Measurements from ENCODE around the gene SERTAD1.

Gene SERTAD1, protein sequence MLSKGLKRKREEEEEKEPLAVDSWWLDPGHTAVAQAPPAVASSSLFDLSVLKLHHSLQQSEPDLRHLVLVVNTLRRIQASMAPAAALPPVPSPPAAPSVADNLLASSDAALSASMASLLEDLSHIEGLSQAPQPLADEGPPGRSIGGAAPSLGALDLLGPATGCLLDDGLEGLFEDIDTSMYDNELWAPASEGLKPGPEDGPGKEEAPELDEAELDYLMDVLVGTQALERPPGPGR

DNA sequence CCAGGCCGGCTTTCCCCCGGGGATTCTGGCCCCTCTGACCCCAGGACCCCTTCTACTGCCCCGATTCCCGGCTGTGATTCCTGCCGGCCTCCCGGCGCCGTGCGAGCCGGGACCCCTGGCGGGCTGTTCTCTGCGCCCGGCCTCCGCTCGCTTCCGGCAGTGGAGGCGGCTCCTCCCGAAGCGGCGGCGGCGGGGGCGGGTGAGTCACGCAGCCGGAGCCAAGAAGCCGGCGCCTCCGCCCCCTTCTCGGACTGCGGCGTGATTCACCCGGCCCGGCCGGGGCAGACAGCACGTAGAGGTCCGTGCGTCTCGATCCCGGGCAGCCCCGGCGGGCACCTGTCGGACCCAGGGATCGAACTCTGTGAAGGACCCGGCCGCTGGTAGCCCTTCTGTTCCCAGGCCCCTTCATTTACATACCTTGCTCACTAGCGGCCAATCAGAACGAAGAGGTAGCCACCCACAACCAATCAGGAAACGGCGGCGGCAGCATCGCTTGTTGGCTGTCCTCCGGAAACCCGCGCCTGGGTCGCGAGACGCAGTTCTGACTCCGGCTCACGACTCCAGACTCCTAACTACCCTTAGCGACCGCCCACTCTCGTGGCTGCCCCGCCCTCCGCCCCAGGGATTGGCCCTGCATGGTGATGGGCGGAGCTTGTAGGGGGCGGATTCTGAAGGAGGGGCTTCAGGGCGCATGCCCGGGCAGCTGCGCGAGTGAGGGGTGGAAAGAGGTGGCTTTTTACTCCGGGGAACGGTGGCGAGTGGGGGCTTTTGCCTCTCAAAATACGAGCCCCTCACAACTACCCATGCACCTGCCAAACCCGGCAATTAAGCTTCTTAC lies at the start of gene SERTAD1:
Gene SERTAD1 (minus strand): TSS at position 543 of the 838 bp plus-strand sequence. CDS start 2,446 bp downstream, outside the sequence.
- H3K4me1 ChIP-seq (ENCODE audit: control insufficient read depth, insufficient read depth, low read length) = peaks cover 25% of the 10 kb centered on the region
- H3K4me3 ChIP-seq (ENCODE audit: low read length) = peak within 1 kb of the TSS; percentile 95
- peak within 1 kb of the TSS; percentile 99 for H3K9ac ChIP-seq (ENCODE audit: low read length)
- H3K27me3 ChIP-seq (ENCODE audit: control insufficient read depth, insufficient read depth, low read length) = no peaks in the 10 kb centered on the region
- H3K9me3 ChIP-seq (ENCODE audit: control insufficient read depth, low read length) = no peaks in the 10 kb centered on the region
- no peaks in the 10 kb centered on the region for H3K36me3 ChIP-seq (ENCODE audit: control insufficient read depth, insufficient read depth, low read length)

DNA sequence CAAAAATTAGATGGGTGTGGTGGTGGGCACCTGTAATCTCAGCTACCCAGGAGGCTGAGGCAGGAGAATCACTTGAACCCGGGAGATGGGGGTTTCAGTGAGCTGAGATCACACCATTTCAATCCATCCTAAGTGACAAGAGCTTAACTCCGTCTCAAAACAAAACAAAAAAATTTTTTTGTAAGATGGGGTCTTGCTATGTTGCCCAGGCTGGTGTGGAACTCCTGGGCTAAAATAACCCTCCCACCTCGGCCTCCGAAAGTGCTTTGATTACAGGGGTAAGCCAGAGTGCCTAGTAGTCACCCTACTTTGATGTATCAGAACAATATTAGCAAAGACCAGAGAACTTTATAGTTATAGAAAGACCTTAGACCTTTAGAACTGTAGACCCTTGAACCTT lies 48.9 kb upstream of the SERTAD1 start:
- Histone ChIP-seq H3K9me3 (ENCODE audit: control insufficient read depth, low read length) (no peaks in the 10 kb centered on the region), H3K4me1 (ENCODE audit: control insufficient read depth, insufficient read depth, low read length) (no peaks in the 10 kb centered on the region), H3K27me3 (ENCODE audit: control insufficient read depth, insufficient read depth, low read length) (no peaks in the 10 kb centered on the region), H3K36me3 (ENCODE audit: control insufficient read depth, insufficient read depth, low read length) (no peaks in the 10 kb centered on the region), H3K4me3 (ENCODE audit: low read length) (no peak overlapping the region), H3K9ac (ENCODE audit: low read length) (no peak overlapping the region)

DNA sequence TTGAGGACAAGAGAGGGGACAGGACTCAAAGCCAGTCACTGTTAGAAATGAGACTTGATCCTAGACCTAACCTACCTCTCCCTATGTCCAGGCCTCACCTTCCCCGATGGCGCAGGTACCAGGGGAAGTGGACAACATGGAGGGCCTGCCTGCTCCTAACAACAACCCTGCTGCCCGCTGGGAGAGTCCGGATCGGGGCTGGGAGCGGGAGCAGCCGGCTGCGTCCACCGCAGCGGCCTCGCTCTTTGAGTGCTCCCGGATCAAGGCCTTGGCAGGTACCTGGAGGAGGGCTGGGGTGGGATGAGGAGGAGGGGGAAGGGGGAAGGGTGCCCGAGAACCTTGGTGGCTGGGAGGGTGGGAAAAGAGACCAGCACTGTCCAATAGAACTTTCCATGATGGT lies 46.7 kb upstream of the SERTAD1 start:
- Histone ChIP-seq H3K4me3 (ENCODE audit: low read length) (no peak overlapping the region), H3K4me1 (ENCODE audit: control insufficient read depth, insufficient read depth, low read length) (no peaks in the 10 kb centered on the region), H3K9me3 (ENCODE audit: control insufficient read depth, low read length) (no peaks in the 10 kb centered on the region), H3K27me3 (ENCODE audit: control insufficient read depth, insufficient read depth, low read length) (no peaks in the 10 kb centered on the region), H3K9ac (ENCODE audit: low read length) (no peak overlapping the region), H3K36me3 (ENCODE audit: control insufficient read depth, insufficient read depth, low read length) (no peaks in the 10 kb centered on the region)

- Histone ChIP-seq H3K27me3 (ENCODE audit: control insufficient read depth, insufficient read depth, low read length) (peaks cover 6% of the 10 kb centered on the region), H3K4me1 (ENCODE audit: control insufficient read depth, insufficient read depth, low read length) (peaks cover 7% of the 10 kb centered on the region), H3K4me3 (ENCODE audit: low read length) (no peak overlapping the region), H3K36me3 (ENCODE audit: control insufficient read depth, insufficient read depth, low read length) (no peaks in the 10 kb centered on the region), H3K9ac (ENCODE audit: low read length) (no peak overlapping the region), H3K9me3 (ENCODE audit: control insufficient read depth, low read length) (no peaks in the 10 kb centered on the region)
These were observed 45.3 kb upstream of the SERTAD1 start for GRCh38 chr19:40471111-40471510.

DNA sequence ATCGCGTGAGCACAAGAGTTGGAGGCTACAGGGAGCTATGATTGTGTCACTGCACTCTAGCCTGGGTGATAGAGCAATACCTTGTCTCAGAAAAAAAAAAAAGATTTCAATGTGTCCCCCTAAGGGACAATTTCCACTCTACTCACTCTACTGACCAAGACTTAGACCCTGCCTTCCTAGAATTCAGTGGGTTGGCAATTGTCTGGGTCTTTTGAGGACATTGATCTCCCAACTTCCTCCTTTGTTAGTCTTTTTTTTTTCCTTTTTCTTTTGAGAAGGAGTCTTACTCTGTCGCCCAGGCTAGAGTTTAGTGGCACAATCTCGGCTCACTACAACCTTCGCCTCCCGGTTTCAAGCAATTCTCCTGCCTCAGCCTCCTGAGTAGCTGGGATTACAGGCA lies 43.2 kb upstream of the SERTAD1 start:
- H3K27me3 ChIP-seq (ENCODE audit: control insufficient read depth, insufficient read depth, low read length) = peaks cover 6% of the 10 kb centered on the region
- no peaks in the 10 kb centered on the region for H3K9me3 ChIP-seq (ENCODE audit: control insufficient read depth, low read length)
- peaks cover 18% of the 10 kb centered on the region for H3K4me1 ChIP-seq (ENCODE audit: control insufficient read depth, insufficient read depth, low read length)
- H3K36me3 ChIP-seq (ENCODE audit: control insufficient read depth, insufficient read depth, low read length) = no peaks in the 10 kb centered on the region
- no peak overlapping the region for H3K9ac ChIP-seq (ENCODE audit: low read length)
- no peak overlapping the region for H3K4me3 ChIP-seq (ENCODE audit: low read length)

GRCh38 chr19:40466985-40467734 lies 41.4 kb upstream of the SERTAD1 start, which contains the start of gene SPTBN4:
Gene SPTBN4 (plus strand): TSS chr19:40467001. CDS start chr19:40472622, 5,621 bp downstream.
- peaks cover 6% of the 10 kb centered on the region for H3K27me3 ChIP-seq (ENCODE audit: control insufficient read depth, insufficient read depth, low read length)
- peaks cover 18% of the 10 kb centered on the region for H3K4me1 ChIP-seq (ENCODE audit: control insufficient read depth, insufficient read depth, low read length)
- H3K9ac ChIP-seq (ENCODE audit: low read length) = peak within 1 kb of the TSS; percentile 40
- H3K36me3 ChIP-seq (ENCODE audit: control insufficient read depth, insufficient read depth, low read length) = no peaks in the 10 kb centered on the region
- no peaks in the 10 kb centered on the region for H3K9me3 ChIP-seq (ENCODE audit: control insufficient read depth, low read length)
- peak within 1 kb of the TSS; percentile 85 for H3K4me3 ChIP-seq (ENCODE audit: low read length)

GRCh38 chr19:40466219-40466984 lies 40.6 kb upstream of the SERTAD1 start:
- H3K9ac ChIP-seq (ENCODE audit: low read length) = peak overlapping the region; percentile 40

GRCh38 chr19:40465557-40466218 lies 39.9 kb upstream of the SERTAD1 start, which contains the start of gene BLVRB:
Gene BLVRB (minus strand): TSS chr19:40465745. CDS start chr19:40465688, 57 bp downstream.
- Histone ChIP-seq H3K4me3 (ENCODE audit: low read length) (peak within 1 kb of the TSS; percentile 85), H3K4me1 (ENCODE audit: control insufficient read depth, insufficient read depth, low read length) (peaks cover 27% of the 10 kb centered on the region), H3K27me3 (ENCODE audit: control insufficient read depth, insufficient read depth, low read length) (peaks cover 6% of the 10 kb centered on the region), H3K9ac (ENCODE audit: low read length) (peak within 1 kb of the TSS; percentile 88), H3K9me3 (ENCODE audit: control insufficient read depth, low read length) (no peaks in the 10 kb centered on the region), H3K36me3 (ENCODE audit: control insufficient read depth, insufficient read depth, low read length) (no peaks in the 10 kb centered on the region)

More at GRCh38 chr19:40466219-40466984, 40.6 kb upstream of the SERTAD1 start:
- no peaks in the 10 kb centered on the region for H3K36me3 ChIP-seq (ENCODE audit: control insufficient read depth, insufficient read depth, low read length)
- peaks cover 22% of the 10 kb centered on the region for H3K4me1 ChIP-seq (ENCODE audit: control insufficient read depth, insufficient read depth, low read length)
- H3K4me3 ChIP-seq (ENCODE audit: low read length) = peak overlapping the region; percentile 85
- H3K9me3 ChIP-seq (ENCODE audit: control insufficient read depth, low read length) = no peaks in the 10 kb centered on the region
- peaks cover 6% of the 10 kb centered on the region for H3K27me3 ChIP-seq (ENCODE audit: control insufficient read depth, insufficient read depth, low read length)

DNA sequence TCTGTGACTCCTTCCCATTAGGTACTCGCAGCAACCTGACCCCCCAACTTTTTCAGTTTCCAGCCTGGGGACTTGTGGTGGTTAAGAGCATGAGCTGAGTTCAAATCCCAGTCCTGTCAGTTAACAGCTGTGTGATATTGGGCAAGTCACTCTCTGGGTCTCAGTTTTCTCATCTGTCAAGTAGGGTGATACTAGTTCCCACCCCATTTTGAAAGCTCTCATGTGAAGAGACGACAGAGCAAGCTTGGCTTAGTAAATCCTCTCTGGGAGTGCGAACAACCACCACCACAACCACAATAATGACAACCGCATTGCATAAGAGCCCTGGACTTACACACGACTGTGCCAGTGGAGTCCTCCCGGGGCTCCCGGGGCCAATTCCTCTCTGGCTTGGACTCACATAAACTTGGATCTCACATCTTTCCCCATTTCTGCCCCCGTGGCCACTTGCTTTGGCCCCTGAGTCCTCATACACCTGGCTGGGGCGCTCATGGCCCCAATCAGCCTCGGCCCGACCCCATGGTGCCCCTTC lies 39.3 kb upstream of the SERTAD1 start:
- H3K27me3 ChIP-seq (ENCODE audit: control insufficient read depth, insufficient read depth, low read length) = peaks cover 6% of the 10 kb centered on the region
- H3K9me3 ChIP-seq (ENCODE audit: control insufficient read depth, low read length) = no peaks in the 10 kb centered on the region
- peak overlapping the region; percentile 88 for H3K9ac ChIP-seq (ENCODE audit: low read length)
- no peaks in the 10 kb centered on the region for H3K36me3 ChIP-seq (ENCODE audit: control insufficient read depth, insufficient read depth, low read length)
- peak overlapping the region; percentile 83 for H3K4me3 ChIP-seq (ENCODE audit: low read length)
- peaks cover 27% of the 10 kb centered on the region for H3K4me1 ChIP-seq (ENCODE audit: control insufficient read depth, insufficient read depth, low read length)

DNA sequence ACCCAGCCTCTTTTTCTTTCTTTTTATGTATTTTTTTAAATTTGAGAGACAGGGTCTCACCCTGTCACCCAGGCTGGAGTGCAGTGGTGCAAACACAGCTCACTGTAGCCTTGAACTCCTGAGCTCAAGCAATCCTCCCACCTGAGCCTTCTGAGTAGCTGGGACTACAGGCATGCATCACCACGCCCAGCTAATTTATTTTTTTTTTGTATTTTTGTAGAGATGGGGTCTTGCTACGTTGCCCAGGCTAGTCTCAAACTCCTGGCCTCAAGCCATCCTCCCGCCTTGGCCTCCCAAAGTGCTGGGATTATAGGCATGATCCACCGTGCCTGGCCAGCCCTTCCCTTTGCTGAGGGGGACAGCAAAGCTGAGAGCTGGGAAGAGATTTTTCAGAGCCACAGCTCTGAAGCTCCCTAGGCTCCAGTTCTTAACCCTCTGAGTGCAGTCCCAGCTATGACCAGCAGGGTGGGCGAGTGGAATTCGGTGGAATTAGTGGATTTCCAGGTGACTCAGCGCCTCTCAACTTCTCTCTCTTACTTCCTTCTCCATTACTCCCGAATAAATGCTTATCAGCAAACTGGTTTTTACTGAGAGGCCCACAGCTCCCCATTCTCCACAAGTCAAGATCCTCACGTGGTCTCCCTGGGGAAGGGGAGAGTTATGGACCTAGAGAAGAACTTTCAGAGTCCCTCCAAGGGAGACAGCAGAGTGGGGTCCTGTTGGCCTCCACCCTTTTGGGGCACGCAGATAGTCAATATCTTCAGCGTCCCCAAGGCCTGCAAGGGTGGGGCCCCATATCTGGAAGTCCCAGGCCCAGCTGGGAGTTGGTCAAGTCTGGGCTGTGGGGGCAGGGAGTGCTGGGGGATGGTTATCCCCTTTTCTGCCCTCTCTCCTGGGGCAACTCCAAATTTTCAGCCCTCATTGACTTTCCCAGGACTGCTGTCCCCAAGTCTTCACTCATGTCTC lies 38.5 kb upstream of the SERTAD1 start:
- H3K27me3 ChIP-seq (ENCODE audit: control insufficient read depth, insufficient read depth, low read length) = peaks cover 6% of the 10 kb centered on the region
- H3K9me3 ChIP-seq (ENCODE audit: control insufficient read depth, low read length) = no peaks in the 10 kb centered on the region
- peaks cover 27% of the 10 kb centered on the region for H3K4me1 ChIP-seq (ENCODE audit: control insufficient read depth, insufficient read depth, low read length)
- H3K36me3 ChIP-seq (ENCODE audit: control insufficient read depth, insufficient read depth, low read length) = no peaks in the 10 kb centered on the region
- H3K4me3 ChIP-seq (ENCODE audit: low read length) = peak overlapping the region; percentile 83
- H3K9ac ChIP-seq (ENCODE audit: low read length) = peak overlapping the region; percentile 88

All from mucosa of stomach (tissue), 1 donor.